ENCODE results near the gene LPP.

LPP gene

DNA sequence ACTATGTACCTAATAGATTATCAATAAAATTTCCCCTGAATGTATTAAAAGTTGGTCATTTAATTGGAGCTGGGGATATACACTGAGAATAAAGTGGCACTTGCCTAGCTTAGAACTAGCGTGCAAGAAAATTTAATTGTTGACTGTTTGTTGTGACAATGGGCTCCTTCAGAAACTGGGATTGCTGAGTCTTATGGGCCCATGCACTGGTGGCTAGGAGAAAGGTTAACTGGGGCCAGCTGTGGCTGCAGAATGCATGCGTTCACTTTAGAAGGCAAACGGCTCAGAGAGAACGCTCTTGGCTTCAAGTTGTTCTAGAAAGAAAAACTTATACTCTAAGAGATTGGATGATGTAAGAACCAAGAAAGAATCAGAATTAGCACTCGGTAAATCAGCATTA is 18.7 kb upstream of the LPP start:
- no peak for DNase-seq

DNA sequence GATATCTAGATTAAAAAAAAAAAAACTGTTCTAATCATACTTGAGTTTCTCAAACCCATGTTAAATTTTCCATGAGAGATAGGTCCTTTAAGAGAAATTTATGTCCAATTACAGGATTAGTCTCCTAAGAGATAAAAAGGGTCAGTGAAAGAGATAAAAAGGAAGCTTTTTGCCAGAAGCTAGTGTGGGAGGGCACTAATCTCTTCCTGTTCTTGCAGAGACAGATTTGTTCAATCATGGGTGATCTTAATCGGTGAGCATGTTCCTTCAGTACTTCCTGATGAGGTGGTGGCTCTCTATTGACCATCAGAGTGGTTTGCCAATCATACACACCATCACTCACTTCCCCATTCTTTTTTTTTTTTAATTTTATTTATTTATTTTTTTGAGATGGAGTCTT is 16.9 kb upstream of the LPP start:
- DNase-seq = no peak

DNA sequence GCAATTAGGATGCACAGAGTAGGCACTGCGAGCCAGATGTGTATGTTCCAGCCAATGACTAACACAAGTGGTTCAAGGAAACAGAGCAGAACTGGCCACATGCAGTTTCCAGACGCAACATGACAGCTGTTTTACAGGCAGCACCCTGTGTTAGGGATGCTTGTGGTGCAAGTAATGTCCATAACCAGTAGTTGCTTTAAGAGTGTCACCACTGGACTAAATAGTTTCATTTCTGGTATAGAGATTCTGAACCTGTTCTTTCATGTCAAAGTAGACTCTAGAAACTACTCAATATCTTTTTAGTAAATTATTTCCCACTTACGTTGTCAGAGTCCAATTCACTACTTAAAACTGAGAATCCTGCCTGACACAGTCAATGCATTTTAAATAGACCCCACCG is 14.5 kb upstream of the LPP start:
- DNase-seq = no peak

DNA sequence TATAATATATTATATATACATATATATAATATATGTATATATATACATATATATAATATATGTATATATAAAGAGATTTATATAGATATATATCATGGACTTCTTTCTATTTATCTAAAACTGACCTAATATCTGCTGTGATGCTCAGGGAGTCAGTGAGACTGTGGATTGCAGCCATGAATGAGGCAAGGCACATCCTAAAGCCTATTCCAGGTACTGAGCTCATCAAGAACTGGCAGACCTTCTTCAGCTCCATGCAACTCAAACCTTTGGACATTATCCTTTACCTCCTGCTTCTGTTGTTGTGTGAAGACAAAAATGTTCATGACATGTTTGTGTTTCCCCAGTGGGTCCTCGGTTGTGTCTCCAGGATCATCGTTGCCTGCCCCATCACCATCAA is 7.7 kb upstream of the LPP start:
- no peak for DNase-seq

DNA sequence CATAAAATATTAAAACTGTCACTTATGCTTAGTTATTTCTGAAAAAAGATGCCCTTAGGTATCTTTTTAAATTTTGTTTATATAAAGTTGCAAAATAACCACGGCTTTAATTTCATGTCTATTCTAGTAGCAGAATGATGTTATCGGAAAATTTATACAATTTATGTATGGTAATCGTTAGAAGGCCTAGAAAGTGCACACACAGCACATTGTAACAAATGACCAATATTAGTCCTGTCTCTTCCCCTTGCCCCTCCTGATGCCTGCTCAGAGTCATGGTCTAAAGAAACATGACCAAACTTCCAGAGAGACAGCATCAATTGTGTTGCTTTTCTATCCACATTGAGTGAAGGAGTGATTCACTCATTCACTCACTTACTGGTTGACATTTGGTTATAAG is 6.2 kb upstream of the LPP start:
- no peak for DNase-seq

DNA sequence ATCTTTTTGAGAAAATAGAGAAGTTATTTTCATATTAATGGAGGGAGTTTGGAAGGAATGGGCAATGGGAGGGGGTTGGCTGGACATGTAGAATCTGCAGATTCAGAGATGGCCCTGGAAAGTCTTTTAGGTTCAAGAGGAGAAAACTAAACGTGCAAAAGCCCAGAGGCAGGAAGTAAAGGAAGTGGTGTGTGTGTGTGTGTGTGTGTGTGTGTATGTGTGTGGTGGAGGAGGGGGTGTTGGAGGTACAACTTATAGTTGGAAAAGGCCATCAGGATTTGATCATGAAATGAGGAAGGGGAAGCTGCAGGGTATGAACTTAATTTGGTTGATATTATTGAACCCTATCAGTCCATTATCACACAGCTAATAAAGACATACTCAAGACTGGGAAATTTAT is 5.6 kb upstream of the LPP start:
- no peak for DNase-seq

DNA sequence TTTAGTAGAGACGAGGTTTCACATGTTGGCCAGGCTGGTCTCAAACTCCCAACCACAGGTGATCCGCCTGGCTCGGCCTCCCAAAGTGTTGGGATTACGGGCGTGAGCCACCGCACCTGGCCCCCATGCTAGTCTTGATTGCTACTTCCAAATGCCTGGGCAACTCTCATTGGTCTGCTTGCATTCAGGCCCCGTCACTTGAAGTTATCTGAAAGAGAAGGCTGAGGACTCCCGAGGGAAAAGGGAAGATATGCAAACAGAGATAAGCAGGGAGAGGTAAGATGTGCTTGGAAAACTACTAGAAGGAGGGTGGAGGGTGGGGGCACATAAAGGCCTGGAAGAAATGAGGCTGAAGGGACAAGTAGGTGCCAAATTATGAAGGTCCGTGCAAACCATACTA is 4.4 kb upstream of the LPP start:
- no peak for DNase-seq

DNA sequence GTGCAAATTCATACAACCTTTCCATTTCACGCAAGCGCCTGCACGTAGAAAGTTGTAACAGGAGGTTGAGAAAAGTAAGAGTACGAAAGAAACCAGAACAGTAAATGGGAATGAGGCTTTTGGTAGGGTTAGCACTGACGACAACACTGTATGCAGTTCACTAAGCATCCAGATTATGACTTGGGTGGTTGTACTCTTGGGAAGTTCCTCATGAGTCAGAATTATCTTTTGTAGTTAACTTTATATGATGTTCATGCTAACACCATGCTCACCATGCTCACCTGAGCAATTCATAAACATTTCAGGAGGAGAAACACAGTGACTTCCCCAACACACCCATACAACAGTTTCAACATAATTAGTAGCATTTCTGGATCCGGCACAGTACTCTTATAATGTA is 3.0 kb upstream of the LPP start:
- no peak for DNase-seq

DNA sequence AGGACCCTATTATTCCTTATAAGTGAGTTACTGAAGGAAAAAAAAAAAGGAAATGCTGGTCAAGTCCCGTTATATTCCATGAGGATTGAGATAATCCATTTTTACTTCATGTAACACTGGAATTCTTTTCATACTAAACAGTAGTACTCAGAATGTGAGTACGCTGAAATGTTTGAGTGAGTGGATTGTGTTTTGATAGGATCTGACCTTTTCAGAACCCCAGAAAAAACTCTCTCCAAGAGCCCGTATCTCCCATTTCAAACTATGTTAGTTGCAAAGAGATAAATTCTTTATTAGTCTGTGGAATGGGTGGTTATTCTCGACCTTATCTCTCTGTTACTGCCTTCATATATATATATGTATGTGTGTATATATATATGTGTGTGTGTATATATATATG is 2.5 kb upstream of the LPP start:
- DNase-seq = no peak

DNA sequence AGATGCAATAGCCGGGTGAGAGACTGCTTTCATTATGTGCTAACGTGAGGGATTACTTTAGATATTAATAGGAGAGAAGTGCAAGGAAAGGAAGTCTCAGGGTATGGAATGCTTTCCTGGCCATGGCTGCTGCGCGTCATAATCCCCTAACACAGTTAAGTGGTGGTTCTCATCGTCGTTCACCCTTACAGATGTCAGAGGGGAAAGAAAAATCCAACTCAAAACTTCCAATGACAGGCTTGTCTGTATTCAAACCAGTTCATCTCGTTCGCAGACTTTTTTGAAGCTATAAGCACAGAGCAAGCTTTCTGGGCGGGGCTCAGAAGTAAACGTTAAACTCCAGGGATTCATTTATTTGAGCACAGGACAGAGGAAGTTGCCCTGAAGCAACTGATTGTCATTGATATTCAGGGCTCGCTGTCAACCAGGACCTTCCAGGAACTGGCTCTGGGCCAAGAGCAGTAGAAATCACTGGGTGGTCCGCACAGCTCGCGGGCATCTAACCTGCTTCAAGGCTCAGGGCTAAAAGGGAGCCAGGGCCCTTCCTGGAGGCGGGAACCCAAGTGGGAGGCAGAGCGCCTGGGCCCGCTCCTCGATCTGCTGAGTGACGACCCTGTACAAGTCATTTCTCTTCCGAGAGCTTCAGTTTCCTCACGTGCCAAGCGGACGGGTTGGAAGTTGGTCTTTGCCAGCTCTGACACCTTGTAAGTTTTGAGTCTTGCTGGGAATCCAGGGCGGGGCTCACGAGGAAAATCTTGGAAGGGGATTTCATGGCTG is 1.1 kb upstream of the LPP start:
- DNase-seq = peak; percentile 26

DNA sequence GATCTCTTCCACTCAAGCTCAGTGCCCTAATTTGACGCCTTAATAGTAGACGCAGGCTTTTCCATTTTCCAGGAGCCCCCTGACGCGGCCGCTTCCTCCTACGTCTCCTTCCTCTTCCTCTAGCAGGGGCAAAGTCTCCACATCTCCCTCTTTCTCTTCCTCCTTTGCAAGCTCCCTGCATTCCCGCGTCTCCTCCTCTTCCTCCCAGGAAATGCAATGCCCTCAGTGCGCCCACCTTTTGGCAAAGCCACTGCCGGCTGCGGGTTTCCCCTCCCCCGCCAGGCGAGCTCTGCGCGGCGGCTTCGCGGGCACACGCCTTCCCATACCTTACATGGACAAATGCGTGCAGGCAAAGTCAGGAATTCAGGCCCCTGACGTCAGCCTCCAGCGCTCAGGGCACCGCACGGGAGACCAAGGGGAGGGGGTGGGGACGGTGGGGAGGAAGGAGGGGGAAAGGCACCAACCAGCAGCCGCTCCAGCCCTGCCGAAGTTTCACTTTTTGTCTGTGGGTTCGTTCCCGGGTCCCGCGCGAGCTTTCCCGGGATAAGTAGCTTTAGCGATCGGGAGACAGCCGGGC is 432 bp upstream of the LPP start:
- peak; percentile 62 for DNase-seq

DNA sequence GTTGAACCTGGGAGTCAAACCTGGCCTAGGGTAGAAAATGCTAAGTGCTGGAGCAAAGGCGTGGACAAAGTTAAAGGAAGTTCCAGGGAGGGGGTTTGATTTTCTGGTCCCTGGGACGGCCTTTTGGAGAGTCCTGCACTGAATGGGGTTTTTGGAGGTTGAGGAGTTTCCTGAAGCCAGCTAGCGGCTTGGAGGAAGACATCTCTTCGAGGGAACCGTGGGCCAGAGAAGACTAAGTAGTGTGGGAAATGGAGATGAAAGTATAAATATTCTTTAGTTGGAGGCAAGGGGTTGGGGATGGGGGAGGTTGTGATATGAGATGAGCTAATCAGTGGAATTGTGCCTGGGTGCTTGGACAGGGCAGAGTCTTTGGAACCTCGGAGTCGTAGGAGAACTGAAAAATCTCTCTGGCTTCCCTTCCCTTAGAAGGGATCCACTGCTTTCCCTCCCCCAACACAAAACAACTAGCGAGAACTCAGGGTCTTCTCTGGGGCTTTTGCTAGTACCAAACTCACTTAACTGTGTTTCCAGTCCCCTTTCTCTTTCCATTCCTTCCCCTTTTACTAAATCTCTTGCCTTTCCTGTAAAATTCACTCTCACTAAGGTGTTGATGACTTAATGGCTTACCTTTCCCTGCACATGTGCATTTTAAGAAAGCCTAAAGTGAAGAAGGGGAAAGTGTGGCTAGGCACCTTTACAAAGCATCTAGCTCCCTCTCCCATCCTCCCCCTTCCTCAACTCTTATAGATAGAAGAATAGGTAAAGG is 1.0 kb downstream of the LPP start:
- DNase-seq = no peak

DNA sequence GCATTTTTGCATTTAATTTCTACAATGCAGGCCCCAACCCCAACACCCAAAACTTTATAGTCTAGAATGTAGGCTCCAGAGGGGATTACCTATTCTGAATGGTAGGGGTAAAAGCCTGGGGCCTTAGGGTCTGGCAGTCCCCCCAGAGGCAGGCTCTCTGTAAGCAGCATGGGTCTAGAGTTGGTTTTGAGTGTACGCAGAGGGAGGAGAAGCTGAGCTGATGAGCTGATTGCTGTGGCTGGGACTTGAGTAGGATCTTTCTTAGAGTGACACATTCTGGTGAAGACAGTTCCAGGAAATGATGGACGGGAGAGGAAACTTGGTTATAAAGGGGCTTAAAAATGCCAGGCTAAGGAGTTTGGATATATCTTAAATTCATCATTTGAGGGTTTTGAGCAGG is 2.1 kb downstream of the LPP start:
- peak; percentile 36 for DNase-seq

DNA sequence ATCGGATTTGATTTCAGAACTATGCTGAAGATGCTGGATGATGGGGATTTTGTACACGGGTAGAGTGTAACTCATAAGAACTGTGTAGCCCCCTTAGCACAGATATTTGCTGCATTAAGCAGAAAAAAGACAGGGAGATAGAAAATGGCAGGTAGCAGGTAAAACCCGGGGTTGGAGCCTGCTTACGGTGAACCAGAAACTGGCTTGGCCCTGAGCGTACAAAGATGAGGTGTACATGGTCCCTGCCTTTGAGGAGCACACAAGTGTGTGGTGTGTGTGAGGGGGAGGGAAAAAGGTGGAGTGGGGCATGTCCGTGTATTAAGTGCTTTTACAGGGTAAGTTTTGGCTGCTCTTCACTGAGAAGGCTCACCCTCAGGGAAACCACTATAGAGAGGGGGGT is 3.5 kb downstream of the LPP start:
- DNase-seq = no peak

DNA sequence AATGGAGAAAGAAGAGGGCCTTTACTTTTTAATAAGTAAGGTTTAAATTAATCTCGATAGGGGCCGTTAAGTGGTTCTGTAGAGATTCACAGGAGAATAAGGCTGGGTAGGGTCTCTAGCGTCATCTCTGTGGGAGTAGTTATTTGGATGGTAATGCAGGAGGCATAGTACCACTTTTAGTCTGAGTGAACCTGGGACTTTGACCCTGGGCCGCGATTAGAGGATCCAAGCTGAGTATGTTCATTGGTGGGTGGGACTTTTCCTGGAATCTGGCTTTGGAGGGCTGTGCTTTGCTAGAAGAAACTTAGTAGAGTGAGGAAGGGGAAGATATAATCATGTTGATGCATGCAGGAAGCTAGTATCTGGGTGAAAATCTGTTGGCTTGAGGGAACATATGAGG is 4.0 kb downstream of the LPP start:
- DNase-seq = no peak

DNA sequence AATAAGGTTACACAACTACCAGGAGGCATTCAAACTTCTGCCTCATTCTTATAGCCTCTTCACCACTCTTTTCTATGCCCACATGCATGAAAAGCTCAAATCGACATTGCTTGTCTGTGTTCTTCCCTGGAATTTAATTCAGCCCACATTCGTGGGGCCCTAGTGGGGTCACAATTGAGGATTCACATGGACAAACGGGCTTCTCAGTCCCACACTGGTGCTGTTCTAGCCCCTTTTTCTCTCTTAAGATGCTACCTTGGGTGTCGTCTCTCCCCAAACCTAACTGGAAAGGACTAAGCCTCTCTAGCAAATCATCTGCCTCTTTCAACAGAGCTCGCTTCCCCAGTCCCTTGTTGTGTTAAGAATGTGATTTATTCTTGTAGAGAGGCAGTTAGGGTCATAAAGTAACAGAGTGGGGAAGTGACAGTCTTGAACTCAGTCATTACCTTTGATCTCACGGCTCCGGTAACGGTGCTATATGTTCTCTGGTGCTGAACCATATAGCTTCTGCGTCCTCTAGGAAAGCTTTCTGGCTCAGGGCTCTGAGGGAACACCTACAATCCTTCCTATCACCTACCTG is 4.9 kb downstream of the LPP start:
- DNase-seq = no peak

DNA sequence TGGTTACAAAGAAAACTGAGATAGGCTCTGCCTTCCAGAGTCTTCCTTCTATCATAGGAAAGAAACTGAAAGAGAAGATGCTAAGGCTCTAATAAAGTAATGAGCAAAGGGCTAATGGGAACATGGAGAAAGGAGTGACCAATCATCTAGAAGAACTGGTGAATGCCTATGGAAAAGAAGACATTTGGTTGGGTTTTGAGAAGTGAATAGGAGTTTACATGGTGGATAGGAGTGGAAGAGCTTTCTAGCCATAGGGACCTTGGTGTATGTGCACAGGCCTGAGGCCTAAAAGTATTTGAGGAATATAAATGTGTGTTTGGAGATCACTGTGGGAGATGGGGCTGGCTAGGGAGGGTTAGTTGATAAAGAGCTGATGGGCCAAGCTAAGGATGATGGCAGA is 6.8 kb downstream of the LPP start:
- no peak for DNase-seq

DNA sequence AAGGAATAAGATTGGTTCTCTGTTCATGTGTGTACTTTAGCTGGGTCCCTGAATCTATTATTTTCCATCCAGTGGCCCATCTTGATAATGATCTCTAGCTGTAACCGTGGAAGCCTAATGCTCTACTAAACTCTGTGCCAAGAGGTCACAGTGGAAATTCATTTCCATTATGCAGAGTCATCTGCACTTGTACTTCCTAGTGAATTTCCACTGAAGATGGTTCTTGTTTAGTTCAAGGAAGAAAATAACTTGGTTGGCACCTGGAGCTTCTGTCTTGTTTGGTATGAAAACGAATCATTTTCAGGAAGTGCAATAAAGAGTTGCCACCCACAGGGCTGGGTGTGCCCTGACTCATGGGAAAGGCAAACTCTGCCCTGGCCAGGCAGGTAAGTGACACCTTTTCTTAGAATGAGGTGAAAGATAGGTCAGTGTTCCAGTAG is 10.3 kb downstream of the LPP start:
- DNase-seq = peak; percentile 50

DNA sequence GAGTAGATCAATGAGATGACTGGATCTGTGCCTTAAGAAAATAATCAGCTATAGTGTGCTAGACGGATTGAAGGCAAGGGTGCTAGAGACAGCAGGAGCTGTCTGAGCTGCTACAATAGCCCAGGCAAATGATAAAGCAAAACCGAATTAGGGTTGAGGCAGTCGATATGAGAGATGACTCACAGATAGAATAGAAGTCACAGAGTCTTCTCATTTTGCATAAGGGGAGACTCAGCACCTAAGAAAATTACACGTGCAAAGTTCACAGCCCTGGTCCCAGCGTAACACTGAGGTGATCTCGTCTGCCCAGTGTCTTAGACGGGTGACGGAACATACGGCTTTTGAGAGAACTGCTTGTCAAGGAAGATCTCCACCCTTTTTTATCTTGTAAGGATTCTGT is 11.6 kb downstream of the LPP start:
- DNase-seq = peak; percentile 63

DNA sequence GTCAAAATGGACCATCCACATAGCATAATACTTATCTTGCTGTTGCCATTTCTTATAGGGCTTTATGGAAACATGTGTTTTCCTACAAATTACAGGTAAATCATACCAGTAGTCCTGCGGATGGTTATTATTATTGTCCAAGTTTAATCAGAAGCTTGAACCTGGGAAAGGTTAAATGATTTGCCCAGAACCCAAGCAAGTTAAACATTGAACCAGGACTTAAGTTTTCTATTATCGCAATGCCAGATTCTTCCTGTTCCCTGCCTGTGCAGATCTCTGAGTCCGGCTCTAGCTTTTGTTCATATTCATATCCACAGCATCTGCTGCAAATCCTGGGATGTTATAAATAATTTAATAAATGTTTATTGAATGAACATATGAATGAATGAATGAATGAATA is 12.5 kb downstream of the LPP start:
- DNase-seq = no peak

DNA sequence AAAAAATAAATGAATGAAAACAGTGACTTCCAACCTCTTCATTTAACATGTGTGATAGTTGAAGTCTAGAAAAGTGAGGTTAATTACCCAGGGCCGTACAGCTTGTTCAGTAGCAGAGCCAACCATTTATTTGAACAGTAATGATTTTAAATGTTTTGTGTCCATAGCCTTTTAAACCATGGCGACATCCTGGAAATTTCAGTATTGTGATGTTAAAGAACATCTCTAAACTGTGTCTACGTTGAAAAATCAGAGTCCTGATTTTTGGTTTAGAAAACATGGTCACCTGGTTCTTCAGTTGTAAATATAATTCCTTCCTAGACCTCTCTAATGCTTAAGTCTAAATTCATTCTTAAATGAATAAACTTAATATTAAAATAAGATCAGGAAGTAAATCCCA is 14.2 kb downstream of the LPP start:
- no peak for DNase-seq

DNA sequence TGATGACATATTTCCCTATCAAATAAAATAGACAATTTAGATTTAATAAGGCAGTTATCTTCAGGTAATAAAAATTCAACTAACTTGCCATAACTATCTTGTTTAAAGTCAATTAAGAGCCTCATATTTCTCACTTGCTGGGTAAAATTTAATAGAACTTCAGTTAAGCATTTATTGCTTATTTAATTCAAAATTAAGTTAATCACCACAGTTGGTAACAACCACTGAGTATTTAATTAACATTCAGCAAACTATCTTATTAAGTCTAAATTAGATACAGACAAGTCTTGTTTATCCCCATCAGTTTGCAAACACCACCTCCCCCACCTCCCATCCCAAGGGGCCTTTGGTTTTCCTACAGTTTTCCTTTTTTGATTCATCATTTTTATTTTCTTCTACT is 14.7 kb downstream of the LPP start:
- DNase-seq = no peak

DNA sequence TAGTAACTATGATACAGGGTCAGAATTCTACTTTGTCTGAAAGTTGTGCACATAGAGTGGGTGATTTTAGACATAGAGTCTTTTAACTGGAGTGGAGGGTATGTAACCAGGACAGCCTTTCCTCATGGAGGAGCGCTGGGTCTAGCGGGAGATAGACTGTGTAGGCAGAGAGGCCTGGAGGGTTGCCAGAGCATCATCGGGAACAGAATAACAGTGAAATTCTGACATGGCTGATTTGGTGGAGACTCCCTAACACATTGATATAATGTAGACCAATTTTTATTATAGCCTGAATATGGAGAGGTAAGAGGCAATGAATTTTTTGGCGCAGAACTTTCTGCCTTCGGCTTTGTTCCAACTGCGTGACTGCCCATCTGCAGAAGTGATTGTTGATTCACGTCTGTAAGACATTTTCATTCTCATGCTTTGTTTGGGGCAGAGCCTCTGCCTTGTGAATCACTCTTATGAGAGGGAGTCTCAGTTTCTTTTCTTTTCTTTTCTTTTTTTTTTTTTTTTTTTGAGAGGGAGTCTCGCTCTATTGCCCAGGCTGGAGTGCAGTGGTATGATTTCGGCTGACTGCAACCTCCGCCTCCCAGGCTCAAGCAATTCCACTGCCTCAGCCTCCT is 16.0 kb downstream of the LPP start:
- DNase-seq = peak; percentile 27

Data from stimulated activated CD4-positive, alpha-beta T cell treated with anti-CD3 and anti-CD28 coated beads, Interleukin-15, amount 100 ng/mL, for 24 hours (primary cell).